ENCODE data around the gene CARHSP1. TPM values are rescaled to one million over a fixed set of nuclear protein-coding genes. Genes with fewer than 3 reads are reported as not detected.

The CARHSP1 gene
- 59.0 and 97.0 TPM in 2 replicates for total RNA-seq

DNA sequence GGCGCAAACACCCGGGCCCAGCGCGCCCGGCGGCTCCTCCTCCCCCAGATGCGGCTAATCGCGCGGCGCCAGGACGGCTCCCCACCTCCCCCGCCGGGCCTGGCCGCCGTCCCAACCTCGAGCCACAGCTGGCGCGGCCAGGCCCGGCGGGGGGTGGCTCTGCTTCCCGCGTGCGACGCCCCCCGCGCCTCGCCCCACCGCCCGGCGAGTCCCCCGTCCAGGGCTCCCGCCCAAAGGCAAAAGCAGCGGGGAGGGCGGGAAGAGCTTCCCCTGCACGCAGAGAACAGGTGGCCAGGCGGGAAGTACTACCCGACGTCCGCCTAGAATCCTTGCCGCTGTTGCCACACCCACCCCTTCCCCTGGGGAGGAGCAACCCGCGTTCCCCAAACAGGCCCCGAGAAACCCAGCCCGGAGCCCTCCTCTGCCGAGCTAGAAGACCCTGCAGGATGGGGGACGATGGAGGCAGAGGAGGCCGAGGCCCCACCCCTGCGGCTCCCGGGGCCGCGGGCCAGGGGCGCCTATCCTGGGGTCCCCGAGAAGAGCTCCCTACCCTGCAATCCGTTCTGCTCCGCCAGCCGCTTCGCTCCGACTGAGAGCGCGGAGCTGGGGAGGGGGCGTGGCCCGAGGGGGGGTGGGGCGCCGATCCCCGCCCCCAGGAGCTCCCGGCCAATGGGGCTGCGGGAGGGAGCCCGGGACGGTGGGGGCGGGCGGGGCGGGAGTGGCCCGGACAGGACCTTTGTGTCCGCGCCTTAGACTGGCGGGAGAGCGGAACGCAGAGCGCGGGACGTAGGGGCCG lies at the start of gene CARHSP1:
TSS of gene CARHSP1 (minus strand) at position 591 of the 796 bp plus-strand sequence. CDS start 9,678 bp downstream, outside the sequence.

DNA sequence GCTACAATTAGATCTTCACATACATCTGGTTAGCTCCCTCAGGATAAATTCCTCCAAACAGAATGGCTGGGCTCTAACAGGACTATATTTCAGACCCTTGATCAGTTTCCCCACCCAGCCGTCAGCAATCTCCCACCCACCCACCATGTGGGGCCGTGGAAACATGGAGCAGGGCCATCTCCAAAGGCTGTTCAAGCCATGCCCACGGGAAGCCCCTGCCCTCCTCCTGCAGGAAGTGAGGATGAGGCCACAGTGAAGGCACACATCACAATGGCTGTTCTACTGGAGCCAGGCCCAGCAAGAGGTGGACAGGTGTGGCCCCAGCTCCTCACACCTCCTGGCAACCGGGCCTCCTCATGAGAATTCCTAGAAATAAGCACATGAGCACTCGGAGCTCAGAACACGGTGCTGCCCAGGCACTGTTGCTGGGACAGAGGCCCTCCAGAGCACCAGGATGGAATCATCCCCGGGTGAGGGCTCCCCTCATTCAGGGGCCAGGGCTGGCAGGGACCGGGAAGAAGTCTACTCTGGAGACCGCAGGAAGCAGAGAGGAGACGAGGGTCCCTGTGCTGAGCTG lies 13.3 kb upstream of the CARHSP1 start, which contains the start of gene LITAFD:
TSS of gene LITAFD (plus strand) at position 311 of the 577 bp plus-strand sequence. CDS start 2,005 bp downstream, outside the sequence.

Other genes starting within 250 kb of the CARHSP1 start
- gene METTL22, start 247.3 kb downstream of the CARHSP1 start, total RNA-seq = 23.0 and 33.6 TPM in 2 replicates
- 0.98 and 1.1 TPM in 2 replicates for gene ABAT, start 194.4 kb downstream of the CARHSP1 start, total RNA-seq
- gene TMEM186, start 71.4 kb downstream of the CARHSP1 start, total RNA-seq = 2.9 and 4.6 TPM in 2 replicates
- 49.6 and 52.4 TPM in 2 replicates for gene PMM2, start 71.2 kb downstream of the CARHSP1 start, total RNA-seq
- gene LITAFD, start 13.3 kb upstream of the CARHSP1 start, total RNA-seq = not detected in 2 replicates
- gene USP7, start 94.9 kb upstream of the CARHSP1 start, total RNA-seq = 66.0 and 67.3 TPM in 2 replicates
- gene HAPSTR1, start 222.6 kb upstream of the CARHSP1 start, total RNA-seq = 83.3 and 90.6 TPM in 2 replicates

All from vein endothelial cell (primary cell).